B cell (primary cell): Measurements from ENCODE around the gene KLHL18. TPM values are rescaled to one million over a fixed set of nuclear protein-coding genes. Genes with fewer than 3 reads are reported as not detected.
A peak's percentile ranks its signal among the peaks of the same experiment; 100 is the strongest.

ENCODE experiments used
- ATAC-seq: fragments of 200-7000 bp; cut with Tn5 transposase; one replicate; pipeline ENCODE4 v1.10.0; 2021; ENCODE audit warnings: low read depth, mild to moderate bottlenecking, moderate number of reproducible peaks, moderate library complexity
- CTCF ChIA-PET: fragments of 350-600 bp; sonication (Branson Sonifier 250); formaldehyde crosslinking; loops from one replicate; lab custom pipeline; 2021; ENCODE audit warnings: antibody characterized with exemption, inconsistent platforms; lab: Charles Lee
- POLR2A ChIA-PET: fragments of 350-600 bp; sonication (Branson Sonifier 250); formaldehyde crosslinking; loops from one replicate; lab custom pipeline; 2021; ENCODE audit warnings: antibody characterized with exemption; lab: Charles Lee
- DNase-seq: peaks from one replicate; pipeline ENCODE4 v3.0.0; 2013
- H2AFZ ChIP-seq: 2 replicates; pipeline ENCODE4 v1.6.1; 2012; ENCODE audit warnings: mild to moderate bottlenecking, low read depth, low read length; ENCODE audit not compliant: insufficient read depth, poor library complexity, severe bottlenecking
- H3K27ac ChIP-seq, 2 donors: 1 replicate in 1 of 2; 2 replicates in 1 of 2; pipeline ENCODE4 v1.5.1; 2012 to 2013; ENCODE audit warnings: low read length in 2 of 2, mild to moderate bottlenecking in 2 of 2, moderate library complexity in 1 of 2
- H3K27me3 ChIP-seq, 4 experiments: fragments of 200-600 bp in 1 of 4; sonication (generic) in 1 of 4; replicated peaks in 1 of 4; 1 replicate in 2 of 4; 2 replicates in 2 of 4; pipeline versions ENCODE4 v1.6.1 to v1.7.0; 2013 to 2016; ENCODE audit warnings: low read length in 3 of 4, mild to moderate bottlenecking in 2 of 4, mixed read lengths in 1 of 4, moderate library complexity in 1 of 4; ENCODE audit not compliant: insufficient read depth in 4 of 4, control insufficient read depth in 3 of 4; ENCODE audit errors: control extremely low read depth in 1 of 4
- H3K36me3 ChIP-seq, 2 experiments: replicated peaks in 1 of 2; 1 replicate in 1 of 2; 2 replicates in 1 of 2; pipeline versions ENCODE4 v1.6.1 to v1.7.1; 2013; ENCODE audit warnings: low read length in 1 of 2; ENCODE audit not compliant: insufficient read depth in 2 of 2, control insufficient read depth in 1 of 2; ENCODE audit errors: control extremely low read depth in 1 of 2, extremely low read depth in 1 of 2
- H3K4me1 ChIP-seq, 2 donors: fragments of 200-600 bp in 1 of 2; sonication (generic) in 1 of 2; 1 replicate in 1 of 2; 2 replicates in 1 of 2; pipeline versions ENCODE4 v1.5.1 to v1.6.1; 2013 to 2017; ENCODE audit warnings: low read length in 2 of 2; ENCODE audit not compliant: control insufficient read depth in 2 of 2, insufficient read depth in 2 of 2
- H3K4me2 ChIP-seq: replicated peaks from 2 replicates; pipeline ENCODE3; 2012; ENCODE audit warnings: mild to moderate bottlenecking, low read depth, low read length; ENCODE audit not compliant: poor library complexity, severe bottlenecking
- H3K4me3 ChIP-seq, 5 experiments: fragments of 200-600 bp in 1 of 5; sonication (generic) in 1 of 5; 1 replicate in 3 of 5; 2 replicates in 2 of 5; pipeline versions ENCODE4 v1.5.1 to v1.7.0; 2011 to 2016; ENCODE audit warnings: low read length in 4 of 5, mild to moderate bottlenecking in 4 of 5, low read depth in 2 of 5, control low read depth in 1 of 5, moderate library complexity in 1 of 5; ENCODE audit not compliant: insufficient read depth in 1 of 5; ENCODE audit errors: control extremely low read depth in 1 of 5, extremely low read depth in 1 of 5
- H3K79me2 ChIP-seq: fragments of 200-600 bp; sonication (generic); one replicate; pipeline ENCODE4 v1.6.0; 2016; ENCODE audit warnings: low read length; ENCODE audit not compliant: control insufficient read depth, insufficient read depth
- H3K9ac ChIP-seq: fragments of 200-600 bp; sonication (generic); 2 replicates; pipeline ENCODE4 v1.6.1; 2017; ENCODE audit warnings: mild to moderate bottlenecking, low read length, moderate library complexity
- H3K9me3 ChIP-seq, 3 donors: one replicate each; pipeline versions ENCODE4 v1.6.1 to v1.7.1; 2013; ENCODE audit warnings: low read length in 2 of 3; ENCODE audit not compliant: control insufficient read depth in 2 of 3, insufficient read depth in 1 of 3; ENCODE audit errors: control extremely low read depth in 1 of 3
- H4K20me1 ChIP-seq: 2 replicates; pipeline ENCODE4 v1.6.0; 2012; ENCODE audit warnings: mild to moderate bottlenecking, low read length; ENCODE audit not compliant: insufficient read depth, control insufficient read depth, poor library complexity, severe bottlenecking
- H3K27ac Mint-ChIP-seq: one replicate; pipeline ENCODE4 v1.8.0; 2021; ENCODE audit warnings: mixed read lengths
- H3K27me3 Mint-ChIP-seq: one replicate; pipeline ENCODE4 v1.8.0; 2021; ENCODE audit warnings: mixed read lengths
- H3K4me1 Mint-ChIP-seq: one replicate; pipeline ENCODE4 v1.8.0; 2021; ENCODE audit warnings: mixed read lengths
- H3K4me3 Mint-ChIP-seq: one replicate; pipeline ENCODE4 v1.8.0; 2021; ENCODE audit warnings: mixed read lengths
- H3K9me3 Mint-ChIP-seq: one replicate; pipeline ENCODE4 v1.8.0; 2022; ENCODE audit warnings: mixed read lengths; ENCODE audit not compliant: insufficient read depth
- EZH2 ChIP-seq: IDR thresholded peaks from 2 replicates; pipeline ENCODE4 v1.6.1; 2012; ENCODE audit warnings: borderline replicate concordance, low read depth, mild to moderate bottlenecking, moderate library complexity, low read length; ENCODE audit not compliant: insufficient read depth, poor library complexity, severe bottlenecking
- WGBS: methylation state at CpG from one replicate; pipeline ENCODE4 v1.1.5; 2013; ENCODE audit warnings: missing lambda C conversion rate; ENCODE audit not compliant: insufficient coverage; 5-methylcytosine and 5-hydroxymethylcytosine counted together
- intact Hi-C: fragments of 100-400 bp; cut with micrococcal nuclease; formaldehyde crosslinking; loops from one replicate; pipeline ENCODE4 v1.10.0; 2022
- polyA plus RNA-seq: library from polyadenylated mRNA; depleted of rRNA; stranded (reverse); fragments of >200 nt; gene quantifications from 2 replicates; pipeline ENCODE4 v1.2.3, GENCODE V29; 2012
- total RNA-seq, 2 donors: library from RNA; stranded (reverse); fragments of 120-200 nt in 1 of 2; gene quantifications; 1 replicate in 1 of 2; 2 replicates in 1 of 2; pipeline versions ENCODE4 v1.2.3 to v1.2.4, GENCODE V29; 2013 to 2022
- TF ChIP-seq, protein P1 (sequence below): fragments of 200-600 bp; IDR thresholded peaks from one replicate; pipeline ENCODE4 v1.8.0; 2022; ENCODE audit warnings: antibody characterized with exemption, mild to moderate bottlenecking

Gene KLHL18
- total and polyA plus RNA-seq, 2 donors (not counting 1 experiment from before 2014, with no cell fraction given): 30.9 to 50.8 TPM

- ChIA-PET POLR2A (interaction anchor here (0.6 kb wide), 1 partner anchor 12 kb away, joined by 3 read pairs; no protein-coding TSS in a partner anchor), CTCF (no interaction called here)
- H3K4me1 ChIP-seq: peaks cover 23 to 33% of the 10 kb centered on the region in 2 donors
- Mint-ChIP-seq H3K27me3 (no peaks in the 10 kb centered on the region), H3K4me1 (peaks cover 74% of the 10 kb centered on the region), H3K27ac (peak overlapping the region; percentile 80), H3K9me3 (no peaks in the 10 kb centered on the region), H3K4me3 (peak overlapping the region; percentile 40)
- peak overlapping the region in 1 of 5 experiments; percentile 15 for H3K4me3 ChIP-seq
- H3K9ac ChIP-seq: peak overlapping the region; percentile 41
- no peaks in the 10 kb centered on the region for H3K9me3 ChIP-seq
- intact Hi-C loops: no loop called here
- peak overlapping the region; percentile 1 to 43 for H3K27ac ChIP-seq
- TF ChIP-seq, protein P1, sequence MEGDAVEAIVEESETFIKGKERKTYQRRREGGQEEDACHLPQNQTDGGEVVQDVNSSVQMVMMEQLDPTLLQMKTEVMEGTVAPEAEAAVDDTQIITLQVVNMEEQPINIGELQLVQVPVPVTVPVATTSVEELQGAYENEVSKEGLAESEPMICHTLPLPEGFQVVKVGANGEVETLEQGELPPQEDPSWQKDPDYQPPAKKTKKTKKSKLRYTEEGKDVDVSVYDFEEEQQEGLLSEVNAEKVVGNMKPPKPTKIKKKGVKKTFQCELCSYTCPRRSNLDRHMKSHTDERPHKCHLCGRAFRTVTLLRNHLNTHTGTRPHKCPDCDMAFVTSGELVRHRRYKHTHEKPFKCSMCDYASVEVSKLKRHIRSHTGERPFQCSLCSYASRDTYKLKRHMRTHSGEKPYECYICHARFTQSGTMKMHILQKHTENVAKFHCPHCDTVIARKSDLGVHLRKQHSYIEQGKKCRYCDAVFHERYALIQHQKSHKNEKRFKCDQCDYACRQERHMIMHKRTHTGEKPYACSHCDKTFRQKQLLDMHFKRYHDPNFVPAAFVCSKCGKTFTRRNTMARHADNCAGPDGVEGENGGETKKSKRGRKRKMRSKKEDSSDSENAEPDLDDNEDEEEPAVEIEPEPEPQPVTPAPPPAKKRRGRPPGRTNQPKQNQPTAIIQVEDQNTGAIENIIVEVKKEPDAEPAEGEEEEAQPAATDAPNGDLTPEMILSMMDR: no peak
- no peak for TF ChIP-seq EZH2
- H3K79me2 ChIP-seq: peaks cover 96% of the 10 kb centered on the region
- H3K36me3 ChIP-seq: peaks cover 3 to 7% of the 10 kb centered on the region in 2 experiments
- no peaks in the 10 kb centered on the region for H3K27me3 ChIP-seq
- peak overlapping the region; percentile 51 for H3K4me2 ChIP-seq
- DNase-seq (no peak), ATAC-seq (no peak)
- no CpG with 5 or more reads among the region's 2 CpGs for WGBS
- H4K20me1 ChIP-seq: peaks cover 42% of the 10 kb centered on the region
- H2AFZ ChIP-seq: no peak overlapping the region
Measured at GRCh38 chr3:47296562-47297302, 14.0 kb downstream of the KLHL18 start.

- H3K4me3 ChIP-seq: no peak overlapping the region
- peaks cover 19 to 21% of the 10 kb centered on the region in 2 donors for H3K4me1 ChIP-seq
- H3K79me2 ChIP-seq: peaks cover 95% of the 10 kb centered on the region
- H3K9me3 ChIP-seq: no peaks in the 10 kb centered on the region
- H2AFZ ChIP-seq: no peak overlapping the region
- H3K27ac Mint-ChIP-seq: no peak overlapping the region
- ChIA-PET POLR2A (no interaction called here), CTCF (no interaction called here)
- ATAC-seq (no peak), DNase-seq (no peak)
- H3K27me3 Mint-ChIP-seq: no peaks in the 10 kb centered on the region
- H3K4me2 ChIP-seq: no peak overlapping the region
- no CpG with 5 or more reads among the region's 3 CpGs for WGBS
- H3K27me3 ChIP-seq: no peaks in the 10 kb centered on the region
- H3K4me1 Mint-ChIP-seq: peaks cover 60% of the 10 kb centered on the region
- no peaks in the 10 kb centered on the region for H3K9me3 Mint-ChIP-seq
- intact Hi-C loops: no loop called here
- peaks cover 39% of the 10 kb centered on the region for H4K20me1 ChIP-seq
- H3K4me3 Mint-ChIP-seq: no peak overlapping the region
- no peak for TF ChIP-seq EZH2
- TF ChIP-seq, protein P1: no peak
- H3K9ac ChIP-seq: no peak overlapping the region
- peaks cover 7 to 17% of the 10 kb centered on the region in 2 experiments for H3K36me3 ChIP-seq
- no peak overlapping the region for H3K27ac ChIP-seq
Measured at GRCh38 chr3:47298439-47298838, 15.7 kb downstream of the KLHL18 start.
